Endothelial cell of umbilical vein (primary cell): ENCODE measurements around the gene IFI27L2. TPM values are rescaled to one million over a fixed set of nuclear protein-coding genes. Genes with fewer than 3 reads are reported as not detected.

Experiments
- BruUV-seq: library from RNA; stranded (reverse); fragments of 400-500 nt; replicated peaks from 2 replicates; lab custom pipeline; 2021; lab: Mats Ljungman, UMichigan
- CTCF ChIA-PET: fragments of 300-600, 350-600 bp; sonication (Branson Sonifier 250); formaldehyde crosslinking; loops from one replicate; lab custom pipeline; 2021; ENCODE audit warnings: antibody characterized with exemption, inconsistent platforms; lab: Charles Lee
- POLR2A ChIA-PET: fragments of 300-600, 350-600 bp; sonication (Branson Sonifier 250); formaldehyde crosslinking; loops from one replicate; lab custom pipeline; 2021; ENCODE audit warnings: antibody characterized with exemption, inconsistent platforms; lab: Charles Lee
- DNase-seq: peaks from one replicate; pipeline ENCODE4 v3.0.0-alpha.2; 2011; ENCODE audit warnings: low read depth, low spot score
- FAIRE-seq: peaks from 2 replicates; lab custom pipeline; 2011; peaks lifted over from hg19 to GRCh38; lab: Jason Lieb, UNC
- H2AFZ ChIP-seq: 2 replicates; pipeline ENCODE4 v1.6.0; 2012; ENCODE audit warnings: low read depth, low read length, control low read depth, inconsistent platforms
- H3K27ac ChIP-seq: 2 replicates; pipeline ENCODE4 v1.5.1; 2011; ENCODE audit warnings: low read depth, mild to moderate bottlenecking, control low read depth, low read length, moderate library complexity; ENCODE audit not compliant: insufficient read depth
- H3K27me3 ChIP-seq, 2 experiments: 2 replicates each; pipeline versions ENCODE4 v1.6.0 to v1.6.1; 2011; ENCODE audit warnings: low read length in 2 of 2, mixed read lengths in 1 of 2; ENCODE audit not compliant: control insufficient read depth in 2 of 2, insufficient read depth in 2 of 2
- H3K36me3 ChIP-seq, 2 experiments: 2 replicates in 1 of 2; 3 replicates in 1 of 2; pipeline ENCODE4 v1.5.1; 2011; ENCODE audit warnings: low read length in 2 of 2, mild to moderate bottlenecking in 1 of 2, moderate library complexity in 1 of 2; ENCODE audit not compliant: control insufficient read depth in 2 of 2, insufficient read depth in 2 of 2; ENCODE audit errors: extremely low read depth in 1 of 2
- H3K4me1 ChIP-seq: 3 replicates; pipeline ENCODE4 v1.5.1; 2011; ENCODE audit warnings: mild to moderate bottlenecking, low read length; ENCODE audit not compliant: control insufficient read depth, insufficient read depth; ENCODE audit errors: extremely low read depth
- H3K4me2 ChIP-seq: 2 replicates; pipeline ENCODE4 v1.6.1; 2011; ENCODE audit warnings: low read length, control low read depth, mixed read lengths; ENCODE audit not compliant: insufficient read depth
- H3K4me3 ChIP-seq, 3 experiments: fragments of 200-600 bp in 1 of 3; sonication (generic), shearing (Covaris generic) in 1 of 3; replicated peaks in 1 of 3; 2 replicates each; pipeline ENCODE4 v1.5.1; 2011 to 2016; ENCODE audit warnings: control low read depth in 3 of 3, low read length in 3 of 3, mild to moderate bottlenecking in 2 of 3, inconsistent platforms in 1 of 3, low read depth in 1 of 3, moderate library complexity in 1 of 3; ENCODE audit not compliant: insufficient read depth in 1 of 3
- H3K79me2 ChIP-seq: 2 replicates; pipeline ENCODE4 v1.6.0; 2012; ENCODE audit warnings: low read length, inconsistent platforms; ENCODE audit not compliant: control insufficient read depth, insufficient read depth
- H3K9ac ChIP-seq: replicated peaks from 2 replicates; pipeline ENCODE3; 2011; ENCODE audit warnings: low read length, control low read depth; ENCODE audit not compliant: insufficient read depth; ENCODE audit errors: extremely low read depth
- H3K9me1 ChIP-seq: replicated peaks from 3 replicates; pipeline ENCODE4 v1.6.0; 2011; ENCODE audit warnings: mild to moderate bottlenecking, low read length; ENCODE audit not compliant: control insufficient read depth, insufficient read depth; ENCODE audit errors: extremely low read depth
- H3K9me3 ChIP-seq: replicated peaks from 2 replicates; pipeline ENCODE4 v1.5.1; 2012; ENCODE audit warnings: low read length, inconsistent platforms; ENCODE audit not compliant: control insufficient read depth, insufficient read depth
- H4K20me1 ChIP-seq: replicated peaks from 2 replicates; pipeline ENCODE3; 2011; ENCODE audit warnings: mild to moderate bottlenecking, low read length; ENCODE audit not compliant: control insufficient read depth, insufficient read depth; ENCODE audit errors: extremely low read depth
- CTCF ChIP-seq, 2 donors: IDR thresholded peaks; 1 replicate in 1 of 2; 2 replicates in 1 of 2; pipeline ENCODE4 v1.5.1; 2011; ENCODE audit warnings: low read length in 2 of 2, mild to moderate bottlenecking in 2 of 2, moderate library complexity in 2 of 2, control low read depth in 1 of 2, inconsistent platforms in 1 of 2, low read depth in 1 of 2; ENCODE audit not compliant: insufficient read depth in 1 of 2; ENCODE audit errors: extremely low read depth in 1 of 2
- EZH2 ChIP-seq: IDR thresholded peaks from 2 replicates; pipeline ENCODE4 v1.6.1; 2012; ENCODE audit warnings: borderline replicate concordance, low read depth, mild to moderate bottlenecking, moderate library complexity, low read length, inconsistent platforms; ENCODE audit not compliant: severe bottlenecking
- FOS ChIP-seq: IDR thresholded peaks from 2 replicates; pipeline ENCODE4 v1.6.1; 2011; ENCODE audit warnings: mild to moderate bottlenecking, low read length, moderate library complexity, borderline replicate concordance; ENCODE audit not compliant: insufficient read depth
- JUN ChIP-seq: IDR thresholded peaks from 2 replicates; pipeline ENCODE4 v1.6.1; 2011; ENCODE audit warnings: borderline replicate concordance, low read depth; ENCODE audit not compliant: insufficient read length, insufficient read depth
- MAX ChIP-seq: IDR thresholded peaks from 2 replicates; pipeline ENCODE4 v1.6.1; 2011; ENCODE audit not compliant: insufficient read depth, insufficient read length
- POLR2A ChIP-seq: IDR thresholded peaks from 2 replicates; pipeline ENCODE4 v1.6.1; 2012; ENCODE audit warnings: low read depth, mild to moderate bottlenecking, control low read depth, low read length
- POLR2AphosphoS5 ChIP-seq: IDR thresholded peaks from 2 replicates; pipeline ENCODE4 v1.6.1; 2012; ENCODE audit warnings: low read depth, mild to moderate bottlenecking, control low read depth, low read length, moderate library complexity; ENCODE audit not compliant: insufficient read depth
- dilution Hi-C: fragments of 300-500 bp; cut with MboI; formaldehyde crosslinking; loops from one replicate; pipeline ENCODE4 v1.15.0; 2019; ENCODE audit warnings: low sequenced_read_pairs; ENCODE audit not compliant: extremely low pct_ligation_motif_present
- intact Hi-C: fragments of 100-400 bp; cut with micrococcal nuclease; formaldehyde crosslinking; loops from one replicate; pipeline ENCODE4 v1.10.0; 2022
- polyA plus RNA-seq, 4 experiments: library from polyadenylated mRNA; depleted of rRNA in 3 of 4; stranded (reverse) in 3 of 4; unstranded in 1 of 4; fragments of >200 nt; gene quantifications; 2 replicates each; pipeline versions ENCODE4 v1.2.1 to v1.2.3, GENCODE V29; 2011 to 2012; ENCODE audit warnings: missing spikeins in 1 of 4
- total RNA-seq: library from RNA; stranded (reverse); gene quantifications from 2 replicates; pipeline ENCODE4 v1.2.3, GENCODE V29; 2021

The IFI27L2 gene
- total and polyA plus RNA-seq, 2 donors (not counting 3 experiments of a cell fraction or from before 2014, with no cell fraction given): 28.7 to 82.9 TPM

GRCh38 chr14:94113908-94114588, 15.4 kb downstream of the IFI27L2 start:
- Histone ChIP-seq H2AFZ (no peak overlapping the region), H3K4me1 (peaks cover 19% of the 10 kb centered on the region), H3K4me2 (no peak overlapping the region), H4K20me1 (no peaks in the 10 kb centered on the region), H3K9ac (no peak overlapping the region), H3K27ac (no peak overlapping the region), H3K9me1 (no peaks in the 10 kb centered on the region), H3K79me2 (no peaks in the 10 kb centered on the region), H3K27me3 (no peaks in the 10 kb centered on the region), H3K4me3 (no peak overlapping the region), H3K36me3 (no peaks in the 10 kb centered on the region), H3K9me3 (no peaks in the 10 kb centered on the region)
- CTCF ChIA-PET: interaction anchor here (1.0 to 6.1 kb wide), 6 partner anchors 11 to 85 kb away, joined by 3 to 67 read pairs (median 8); partner anchors contain the start of gene IFI27L2
- DNase-seq: peak; percentile 6
- TF ChIP-seq JUN (no peak), POLR2AphosphoS5 (no peak), FOS (no peak)
- no TSS peak for BruUV-seq
- intact Hi-C loops (loop anchor here (10.0 kb wide), 1 partner anchor 1059 kb away; no protein-coding TSS in a partner anchor), dilution Hi-C loops (no loop called here)
- POLR2A ChIA-PET: no interaction called here
- FAIRE-seq: no peak

GRCh38 chr14:94113490-94113889, 15.9 kb downstream of the IFI27L2 start:
- Histone ChIP-seq H3K27me3 (no peaks in the 10 kb centered on the region), H3K36me3 (no peaks in the 10 kb centered on the region), H3K79me2 (no peaks in the 10 kb centered on the region), H3K9me3 (no peaks in the 10 kb centered on the region), H3K9ac (no peak overlapping the region), H2AFZ (no peak overlapping the region), H4K20me1 (no peaks in the 10 kb centered on the region), H3K4me1 (peaks cover 19% of the 10 kb centered on the region), H3K4me3 (no peak overlapping the region), H3K4me2 (no peak overlapping the region), H3K27ac (no peak overlapping the region), H3K9me1 (no peaks in the 10 kb centered on the region)
- intact Hi-C loops (loop anchor here (10.0 kb wide), 1 partner anchor 1059 kb away; no protein-coding TSS in a partner anchor), dilution Hi-C loops (no loop called here)
- BruUV-seq: no TSS peak
- ChIA-PET CTCF (interaction anchor here (1.4 to 6.1 kb wide), 3 partner anchors 18 to 85 kb away, joined by 3 to 67 read pairs (median 8); partner anchors contain the start of gene IFI27L2), POLR2A (no interaction called here)
- TF ChIP-seq JUN (no peak), EZH2 (no peak), MAX (no peak), POLR2A (no peak), CTCF (IDR thresholded peaks at IDR 0.05; ENCODE audit: extremely low read depth in 1 of 2, insufficient read depth in 1 of 2, low read depth in 1 of 2, low read length in 2 of 2) (no peak)
- no peak for FAIRE-seq
- peak; percentile 30 for DNase-seq
